ENCODE results near the gene PCNT. TPM values are rescaled to one million over a fixed set of nuclear protein-coding genes. Genes with fewer than 3 reads are reported as not detected.
A peak's percentile ranks its signal among the peaks of the same experiment; 100 is the strongest.

The PCNT gene
- total RNA-seq, 3 donors from 2014 or later = 20.4 to 36.9 (median 26.1) TPM

DNA sequence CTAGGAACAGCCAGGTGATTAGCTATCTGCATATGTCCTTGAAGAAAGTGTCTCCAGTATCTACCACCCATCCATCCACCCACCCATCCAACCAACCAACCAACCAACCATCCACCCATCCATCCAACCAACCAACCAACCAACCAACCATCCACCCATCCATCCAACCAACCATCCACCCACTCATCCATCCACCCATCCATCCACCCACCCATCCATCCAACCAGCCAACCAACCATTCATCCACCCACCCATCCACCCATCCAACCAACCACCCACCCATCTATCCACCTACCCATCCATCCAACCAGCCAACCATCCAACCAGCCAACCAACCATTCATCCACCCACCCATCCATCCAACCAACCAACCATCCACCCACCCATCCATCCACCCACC lies 12.4 kb upstream of the PCNT start:
- Histone ChIP-seq H3K4me1 (ENCODE audit: low read depth) (no peaks in the 10 kb centered on the region), H3K36me3 (ENCODE audit: low read depth) (no peaks in the 10 kb centered on the region), H3K4me3 (no peak overlapping the region), H3K9me3 (no peaks in the 10 kb centered on the region)
- intact Hi-C loops (cut with DNase I, micrococcal nuclease) = no loop called here
- no peak for DNase-seq
- TF ChIP-seq CTCF (IDR thresholded peaks at IDR 0.05) = no peak
- ATAC-seq = no peak

DNA sequence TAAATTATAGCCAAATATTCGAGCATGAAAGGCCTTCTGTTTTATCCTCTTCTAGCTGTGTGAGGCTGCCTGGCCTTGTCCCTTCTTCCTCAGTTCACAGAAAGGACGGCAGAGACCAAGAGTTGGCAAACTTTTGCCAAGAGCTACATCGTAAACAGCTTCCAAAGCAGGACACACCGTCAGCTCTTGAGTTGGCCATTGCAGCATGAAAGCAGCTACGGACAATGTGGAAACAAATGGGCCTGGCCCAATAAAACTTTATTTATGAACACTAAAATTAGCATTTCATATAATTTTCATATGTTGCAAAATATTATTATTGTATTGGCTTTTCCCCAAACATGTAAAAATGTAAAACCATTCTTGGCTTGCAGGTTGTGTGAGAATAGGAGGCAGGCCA lies 11.0 kb upstream of the PCNT start:
- Histone ChIP-seq H3K9me3 (no peaks in the 10 kb centered on the region), H3K4me3 (no peak overlapping the region), H3K4me1 (ENCODE audit: low read depth) (no peaks in the 10 kb centered on the region), H3K36me3 (ENCODE audit: low read depth) (no peaks in the 10 kb centered on the region)
- no peak for DNase-seq
- intact Hi-C loops (cut with DNase I, micrococcal nuclease) = no loop called here
- TF ChIP-seq CTCF (IDR thresholded peaks at IDR 0.05) = no peak
- no peak for ATAC-seq

GRCh38 chr21:46314441-46315020 lies 9.4 kb upstream of the PCNT start:
- TF ChIP-seq CTCF (IDR thresholded peaks at IDR 0.05) = no peak
- Histone ChIP-seq H3K9me3 (no peaks in the 10 kb centered on the region), H3K4me3 (no peak overlapping the region), H3K4me1 (ENCODE audit: low read depth) (peaks cover 5% of the 10 kb centered on the region), H3K36me3 (ENCODE audit: low read depth) (no peaks in the 10 kb centered on the region)
- no peak for ATAC-seq
- intact Hi-C loops (cut with DNase I, micrococcal nuclease) = no loop called here
- no peak for DNase-seq

GRCh38 chr21:46316708-46317324 lies 7.1 kb upstream of the PCNT start:
- H3K36me3 ChIP-seq (ENCODE audit: low read depth) = no peaks in the 10 kb centered on the region
- ATAC-seq = no peak
- TF ChIP-seq CTCF (IDR thresholded peaks at IDR 0.05) = no peak
- peaks cover 6% of the 10 kb centered on the region for H3K4me1 ChIP-seq (ENCODE audit: low read depth)
- no peaks in the 10 kb centered on the region for H3K9me3 ChIP-seq
- DNase-seq = no peak
- intact Hi-C loops (cut with DNase I, micrococcal nuclease) = no loop called here
- H3K4me3 ChIP-seq = no peak overlapping the region

GRCh38 chr21:46317710-46318463 lies 6.1 kb upstream of the PCNT start:
- H3K4me3 ChIP-seq = no peak overlapping the region
- ATAC-seq = peak; percentile 89

More at GRCh38 chr21:46317710-46318463, 6.1 kb upstream of the PCNT start:
- Histone ChIP-seq H3K36me3 (ENCODE audit: low read depth) (no peaks in the 10 kb centered on the region), H3K9me3 (no peaks in the 10 kb centered on the region), H3K4me1 (ENCODE audit: low read depth) (peaks cover 16% of the 10 kb centered on the region)
- intact Hi-C loops (cut with DNase I, micrococcal nuclease) = no loop called here
- peak; percentile 66 to 78 (median 70) for DNase-seq
- TF ChIP-seq CTCF (IDR thresholded peaks at IDR 0.05) = no peak
